HepG2 (cell line): ENCODE data around the gene C22orf15. TPM values are rescaled to one million over a fixed set of nuclear protein-coding genes. Genes with fewer than 3 reads are reported as not detected.

ENCODE experiments used
- ATAC-seq: fragments of 200-7000 bp; cut with Tn5 transposase; 3 replicates; pipeline ENCODE4 v1.9.1; 2020; ENCODE audit warnings: mild to moderate bottlenecking, moderate library complexity
- BruUV-seq: library from RNA; stranded (reverse); fragments of 400-500 nt; replicated peaks from 2 replicates; lab custom pipeline; 2021; lab: Mats Ljungman, UMichigan
- CTCF ChIA-PET: fragments of 300-600 bp; formaldehyde crosslinking; extraction: SDS; loops from one replicate; lab custom pipeline; 2021; ENCODE audit warnings: low total read pairs, inconsistent platforms, low intra/inter-chr PET ratio; lab: Yijun Ruan, JAX
- POLR2A ChIA-PET: fragments of 350-600 bp; sonication (Branson Sonifier 250); formaldehyde crosslinking; loops from one replicate; lab custom pipeline; 2020; ENCODE audit warnings: antibody characterized with exemption, inconsistent platforms; lab: Yijun Ruan, JAX
- DNase-seq: peaks from one replicate; pipeline ENCODE4 v3.0.0-alpha.2; 2015; ENCODE audit warnings: low spot score
- FAIRE-seq: peaks from 3 replicates; lab custom pipeline; 2011; peaks lifted over from hg19 to GRCh38; lab: Jason Lieb, UNC
- H2AFZ ChIP-seq: one replicate; pipeline ENCODE4 v1.6.1; 2011; ENCODE audit warnings: low read length, inconsistent platforms
- H3K27ac ChIP-seq: fragments of 300-600 bp; 3 replicates; pipeline ENCODE4 v1.8.0; 2011; ENCODE audit warnings: mixed run types, mild to moderate bottlenecking, mixed read lengths, low read length, inconsistent platforms; ENCODE audit not compliant: insufficient read depth; ENCODE audit errors: extremely low read length
- H3K27me3 ChIP-seq, 2 experiments: fragments of 200-600 bp in 1 of 2; 2 replicates in 1 of 2; 3 replicates in 1 of 2; pipeline versions ENCODE4 v1.6.0 to v1.8.0; 2011; ENCODE audit warnings: low read length in 2 of 2, mild to moderate bottlenecking in 2 of 2, moderate library complexity in 2 of 2, inconsistent platforms in 1 of 2; ENCODE audit not compliant: insufficient read depth in 2 of 2, control insufficient read depth in 1 of 2
- H3K36me3 ChIP-seq, 2 experiments: fragments of 200-600 bp in 1 of 2; replicated peaks in 1 of 2; 2 replicates in 1 of 2; 3 replicates in 1 of 2; pipeline versions ENCODE4 v1.5.1 to v1.8.0; 2011; ENCODE audit warnings: low read length in 2 of 2, inconsistent platforms in 1 of 2; ENCODE audit not compliant: insufficient read depth in 2 of 2, control insufficient read depth in 1 of 2
- H3K4me1 ChIP-seq: 2 replicates; pipeline ENCODE4 v1.5.1; 2012; ENCODE audit warnings: low read length, inconsistent platforms; ENCODE audit not compliant: insufficient read depth
- H3K4me2 ChIP-seq: 2 replicates; pipeline ENCODE4 v1.6.0; 2011; ENCODE audit warnings: low read depth, low read length, inconsistent platforms
- H3K4me3 ChIP-seq, 3 experiments: fragments of 200-600 bp in 1 of 3; sonication (generic), shearing (Covaris generic) in 1 of 3; replicated peaks in 1 of 3; 2 replicates each; pipeline ENCODE4 v1.5.1; 2011 to 2016; ENCODE audit warnings: low read length in 3 of 3, inconsistent platforms in 2 of 3, low read depth in 2 of 3, mild to moderate bottlenecking in 2 of 3, control low read depth in 1 of 3, mixed read lengths in 1 of 3; ENCODE audit not compliant: insufficient read depth in 1 of 3
- H3K79me2 ChIP-seq: one replicate; pipeline ENCODE4 v1.6.1; 2011; ENCODE audit warnings: low read length, inconsistent platforms; ENCODE audit not compliant: insufficient read depth
- H3K9ac ChIP-seq: 2 replicates; pipeline ENCODE4 v1.6.0; 2011; ENCODE audit warnings: mild to moderate bottlenecking, low read depth, low read length, inconsistent platforms; ENCODE audit not compliant: insufficient read depth
- H3K9me3 ChIP-seq: 2 replicates; pipeline ENCODE4 v1.5.1; 2012; ENCODE audit warnings: mild to moderate bottlenecking, low read length
- H4K20me1 ChIP-seq: 2 replicates; pipeline ENCODE4 v1.6.0; 2011; ENCODE audit warnings: inconsistent platforms, mild to moderate bottlenecking, low read length, moderate library complexity; ENCODE audit not compliant: insufficient read depth
- AKNA ChIP-seq: sonication (generic); formaldehyde crosslinking; IDR thresholded peaks from 2 replicates; pipeline ENCODE4 v1.4.0; 2020; ENCODE audit warnings: missing genetic modification reagents, borderline replicate concordance
- PRDM15 ChIP-seq: sonication (generic); formaldehyde crosslinking; IDR thresholded peaks from 2 replicates; pipeline ENCODE4 v1.4.0; 2020; ENCODE audit warnings: missing genetic modification reagents
- YY1 ChIP-seq: IDR thresholded peaks from 2 replicates; pipeline ENCODE4 v1.6.1; 2011; ENCODE audit warnings: low read length, low read depth, moderate library complexity, mild to moderate bottlenecking; ENCODE audit not compliant: insufficient read depth, insufficient replicate concordance
- ZNF326 ChIP-seq: sonication (generic); formaldehyde crosslinking; IDR thresholded peaks from 2 replicates; pipeline ENCODE4 v1.4.0; 2020; ENCODE audit warnings: missing genetic modification reagents, borderline replicate concordance
- ZNF367 ChIP-seq: sonication (generic); formaldehyde crosslinking; IDR thresholded peaks from 2 replicates; pipeline ENCODE4 v1.4.0; 2020; ENCODE audit warnings: missing genetic modification reagents, borderline replicate concordance
- WGBS: methylation state at CpG from one replicate; pipeline ENCODE4 v1.1.6; 2017; ENCODE audit warnings: low lambda C conversion rate; 5-methylcytosine and 5-hydroxymethylcytosine counted together
- in situ Hi-C: cut with HindIII; loops from 2 replicates; pipeline ENCODE4 v1.10.0; 2017; ENCODE audit warnings: low pct_unique_long_range_greater_than_20kb; ENCODE audit not compliant: extremely low pct_ligation_motif_present
- intact Hi-C: fragments of 100-400 bp; cut with micrococcal nuclease; formaldehyde crosslinking; loops from one replicate; pipeline ENCODE4 v1.10.0; 2022; ENCODE audit not compliant: unreplicated experiment
- polyA plus RNA-seq, 8 experiments: library from polyadenylated mRNA; depleted of rRNA in 3 of 8; stranded (reverse) in 7 of 8; unstranded in 1 of 8; fragments of >200 nt; fragmentation: Illumina TruSeq in 4 of 8; extraction: Trizol in 4 of 8; gene quantifications; 2 replicates each; pipeline versions ENCODE4 v1.2.1 to v1.2.3, GENCODE V29; 2011 to 2016; ENCODE audit warnings: low read depth in 4 of 8, missing spikeins in 1 of 8, mixed read lengths in 1 of 8; ENCODE audit not compliant: insufficient read depth in 1 of 8
- total RNA-seq, 5 experiments: library from RNA; depleted of rRNA; stranded (reverse); fragments of >200 nt; fragmentation: Illumina TruSeq; extraction: Trizol; gene quantifications; 2 replicates each; pipeline ENCODE4 v1.2.3, GENCODE V29; 2016; ENCODE audit warnings: low read depth in 1 of 5

The C22orf15 gene
- total and polyA plus RNA-seq, 2 of the 13 experiments (the other 11 are each of a cell fraction or from before 2014, with no cell fraction given): not detected

DNA sequence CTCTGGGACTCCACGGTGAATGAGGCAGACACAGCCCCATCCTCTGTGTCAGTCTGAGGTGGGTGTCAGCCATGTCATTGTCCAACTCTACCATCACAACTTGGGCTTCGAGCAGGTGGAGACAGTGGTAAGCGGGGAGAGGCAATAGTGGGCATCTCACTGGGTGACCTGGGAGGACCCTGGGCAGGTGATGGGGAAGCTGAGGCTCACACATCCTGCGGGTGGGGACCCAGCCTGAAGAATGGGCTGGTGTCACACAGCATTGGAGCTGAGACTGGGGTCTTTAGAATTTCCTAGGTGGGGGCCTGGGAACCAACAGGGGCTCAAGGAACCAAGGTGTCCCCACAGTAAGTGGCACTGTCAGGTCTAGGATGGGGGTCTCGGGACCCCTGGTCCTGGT lies 16.9 kb downstream of the C22orf15 start:
- POLR2A ChIA-PET: interaction anchor here (1.4 kb wide), 1 partner anchor 78 kb away, joined by 3 read pairs; the partner anchor contains the start of gene SLC2A11
- ATAC-seq (no peak), DNase-seq (no peak), FAIRE-seq (no peak)
- Histone ChIP-seq H3K9ac (no peak overlapping the region), H2AFZ (no peak overlapping the region), H3K36me3 (no peaks in the 10 kb centered on the region), H3K27ac (no peak overlapping the region), H3K4me1 (peaks cover 72% of the 10 kb centered on the region), H3K4me3 (no peak overlapping the region), H3K79me2 (no peaks in the 10 kb centered on the region), H4K20me1 (no peaks in the 10 kb centered on the region), H3K27me3 (no peaks in the 10 kb centered on the region), H3K9me3 (no peaks in the 10 kb centered on the region), H3K4me2 (no peak overlapping the region)
- no TSS peak for BruUV-seq
- no peak for TF ChIP-seq PRDM15 (CRISPR knock-in tag)
- no peak for TF ChIP-seq AKNA (CRISPR knock-in tag)
- no peak for TF ChIP-seq YY1
- no peak for TF ChIP-seq ZNF367 (CRISPR knock-in tag)
- TF ChIP-seq ZNF326 (CRISPR knock-in tag): no peak
- intact Hi-C loops (no loop called here), in situ Hi-C loops (loop anchor here (5.0 kb wide), 1 partner anchor 68 kb away; no protein-coding TSS in a partner anchor)
- 85% methylated on average over 3 of the region's 5 CpGs for WGBS
- CTCF ChIA-PET: no interaction called here
